Osteocyte (in vitro differentiated cells): Measurements from ENCODE around the gene JUP. TPM values are rescaled to one million over a fixed set of nuclear protein-coding genes. Genes with fewer than 3 reads are reported as not detected.

Experiments used
- DNase-seq: peaks from one replicate; pipeline ENCODE4 v3.0.0; 2021; ENCODE audit warnings: mixed read lengths; ENCODE audit not compliant: unreplicated experiment; ENCODE audit errors: extremely low spot score
- H3K27ac Mint-ChIP-seq: one replicate; pipeline ENCODE4 v1.8.0; 2021; ENCODE audit warnings: mild to moderate bottlenecking, mixed read lengths; ENCODE audit not compliant: unreplicated experiment
- H3K27me3 Mint-ChIP-seq: one replicate; pipeline ENCODE4 v1.8.0; 2021; ENCODE audit warnings: mixed read lengths; ENCODE audit not compliant: unreplicated experiment
- H3K36me3 Mint-ChIP-seq: one replicate; pipeline ENCODE4 v1.8.0; 2021; ENCODE audit warnings: mixed read lengths; ENCODE audit not compliant: unreplicated experiment
- H3K4me1 Mint-ChIP-seq: one replicate; pipeline ENCODE4 v1.8.0; 2021; ENCODE audit warnings: mixed read lengths; ENCODE audit not compliant: unreplicated experiment
- H3K4me3 Mint-ChIP-seq: one replicate; pipeline ENCODE4 v1.8.0; 2021; ENCODE audit warnings: mild to moderate bottlenecking, moderate library complexity, mixed read lengths; ENCODE audit not compliant: unreplicated experiment
- H3K9me3 Mint-ChIP-seq: one replicate; pipeline ENCODE4 v1.8.0; 2021; ENCODE audit warnings: mixed read lengths; ENCODE audit not compliant: unreplicated experiment
- total RNA-seq: library from RNA; stranded (reverse); gene quantifications from 2 replicates; pipeline ENCODE4 v1.2.1, GENCODE V29; 2021
- TF ChIP-seq, protein P1 (sequence below): fragments of 200-600 bp; sonication (generic); IDR thresholded peaks from 2 replicates; pipeline ENCODE4 v1.5.0; 2021; ENCODE audit warnings: antibody characterized with exemption, mild to moderate bottlenecking, moderate library complexity

Gene JUP
- total RNA-seq, 1 donor from 2014 or later, result 92.6 TPM

DNA sequence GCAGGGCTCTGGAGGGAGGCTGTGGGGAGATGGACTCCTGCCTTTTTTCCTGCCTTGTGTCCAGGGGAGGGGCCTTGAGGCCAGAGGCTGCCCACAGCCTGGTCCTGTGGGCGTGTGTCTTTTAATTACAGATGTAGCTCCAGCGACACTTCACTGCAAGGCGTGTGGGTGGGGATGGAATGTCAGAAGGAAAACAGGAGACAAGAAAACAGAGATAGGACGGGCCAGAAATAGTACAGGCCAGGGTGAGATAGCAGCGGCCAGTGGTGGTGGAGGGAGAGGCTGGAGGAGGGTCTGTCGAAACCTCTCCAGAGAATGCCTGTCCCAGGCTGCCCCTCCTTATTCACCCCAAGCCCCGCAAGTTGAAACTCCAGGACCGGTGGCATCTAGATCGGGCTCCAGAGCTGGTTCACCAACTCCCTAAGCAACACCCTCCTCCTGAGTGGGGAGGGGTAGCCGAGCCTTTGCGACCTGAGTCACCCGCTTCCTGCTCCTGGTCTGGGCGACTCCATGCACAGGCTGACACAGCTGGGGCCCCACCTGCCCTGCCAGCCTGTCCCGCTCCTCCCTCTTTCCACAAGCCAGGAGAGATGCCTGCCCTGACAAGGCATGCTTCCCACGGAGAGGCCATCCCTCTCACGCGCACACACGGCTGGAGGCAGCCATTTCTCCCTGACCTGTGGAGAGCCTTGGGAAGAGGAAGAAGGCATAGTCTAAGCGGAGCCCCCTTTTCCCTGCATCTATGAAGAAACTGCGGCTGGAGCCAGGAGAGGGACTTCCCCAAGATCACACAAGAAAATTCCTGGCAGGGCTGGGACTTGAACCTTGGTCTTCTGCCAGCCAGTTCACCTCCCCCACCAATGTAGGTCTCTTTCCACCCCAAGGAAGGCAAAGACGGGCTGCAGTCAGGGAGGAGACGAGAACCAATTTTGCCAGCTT is 6.6 kb upstream of the JUP start:
- Mint-ChIP-seq H3K9me3 (no peaks in the 10 kb centered on the region), H3K27ac (peak overlapping the region; percentile 21), H3K4me1 (peaks cover 24% of the 10 kb centered on the region), H3K4me3 (no peak overlapping the region), H3K27me3 (peaks cover 4% of the 10 kb centered on the region), H3K36me3 (no peaks in the 10 kb centered on the region)
- no peak for DNase-seq
- TF ChIP-seq, protein P1, sequence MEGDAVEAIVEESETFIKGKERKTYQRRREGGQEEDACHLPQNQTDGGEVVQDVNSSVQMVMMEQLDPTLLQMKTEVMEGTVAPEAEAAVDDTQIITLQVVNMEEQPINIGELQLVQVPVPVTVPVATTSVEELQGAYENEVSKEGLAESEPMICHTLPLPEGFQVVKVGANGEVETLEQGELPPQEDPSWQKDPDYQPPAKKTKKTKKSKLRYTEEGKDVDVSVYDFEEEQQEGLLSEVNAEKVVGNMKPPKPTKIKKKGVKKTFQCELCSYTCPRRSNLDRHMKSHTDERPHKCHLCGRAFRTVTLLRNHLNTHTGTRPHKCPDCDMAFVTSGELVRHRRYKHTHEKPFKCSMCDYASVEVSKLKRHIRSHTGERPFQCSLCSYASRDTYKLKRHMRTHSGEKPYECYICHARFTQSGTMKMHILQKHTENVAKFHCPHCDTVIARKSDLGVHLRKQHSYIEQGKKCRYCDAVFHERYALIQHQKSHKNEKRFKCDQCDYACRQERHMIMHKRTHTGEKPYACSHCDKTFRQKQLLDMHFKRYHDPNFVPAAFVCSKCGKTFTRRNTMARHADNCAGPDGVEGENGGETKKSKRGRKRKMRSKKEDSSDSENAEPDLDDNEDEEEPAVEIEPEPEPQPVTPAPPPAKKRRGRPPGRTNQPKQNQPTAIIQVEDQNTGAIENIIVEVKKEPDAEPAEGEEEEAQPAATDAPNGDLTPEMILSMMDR, result no peak

DNA sequence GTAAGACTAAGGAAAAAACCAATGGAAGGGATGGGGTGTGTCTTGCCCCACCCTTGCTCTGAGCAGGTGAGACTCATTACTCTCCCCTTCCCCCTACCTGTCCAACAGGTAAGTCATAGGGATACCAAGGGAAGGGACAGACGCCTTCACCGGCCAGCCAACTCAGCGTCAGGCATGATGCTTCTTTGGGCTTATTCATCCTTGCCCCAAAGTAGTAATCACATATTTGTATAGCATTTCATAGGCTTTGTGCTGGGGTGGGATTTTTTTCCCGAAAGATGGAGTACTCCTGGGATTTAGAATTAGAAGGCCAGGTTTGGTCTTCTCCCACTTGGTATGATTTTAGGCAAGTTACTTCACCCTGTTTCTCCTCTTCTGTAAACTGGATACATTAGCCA is 509 bp upstream of the JUP start:
- H3K9me3 Mint-ChIP-seq, result no peaks in the 10 kb centered on the region
- no peak overlapping the region for H3K27ac Mint-ChIP-seq
- H3K36me3 Mint-ChIP-seq, result no peaks in the 10 kb centered on the region
- H3K4me1 Mint-ChIP-seq, result peaks cover 30% of the 10 kb centered on the region
- DNase-seq, result no peak
- peak overlapping the region; percentile 50 for H3K4me3 Mint-ChIP-seq
- H3K27me3 Mint-ChIP-seq, result peaks cover 4% of the 10 kb centered on the region
- TF ChIP-seq, protein P1, result no peak

DNA sequence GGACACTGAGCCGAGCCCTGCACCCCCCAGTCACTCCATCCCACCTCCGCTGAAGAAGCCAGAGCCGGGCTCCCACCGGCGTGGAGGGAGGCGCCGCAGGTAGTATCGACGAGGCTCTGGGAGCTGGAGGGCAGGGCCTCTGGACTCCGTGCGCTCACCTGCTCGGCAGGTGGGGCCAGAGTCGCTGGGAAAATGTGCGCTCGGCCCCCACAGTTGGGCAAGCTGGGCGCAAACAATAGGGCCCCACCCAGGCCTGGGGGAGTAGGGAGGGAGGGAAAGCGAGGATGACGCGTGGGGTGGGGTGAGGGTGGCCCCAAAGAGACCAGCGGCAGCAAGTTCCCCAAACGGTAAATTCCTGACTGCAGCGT is 668 bp downstream of the JUP start:
- Mint-ChIP-seq H3K9me3 (no peaks in the 10 kb centered on the region), H3K36me3 (no peaks in the 10 kb centered on the region), H3K27me3 (peaks cover 4% of the 10 kb centered on the region), H3K27ac (no peak overlapping the region), H3K4me1 (peaks cover 34% of the 10 kb centered on the region), H3K4me3 (peak overlapping the region; percentile 76)
- TF ChIP-seq, protein P1, result no peak
- DNase-seq, result no peak

DNA sequence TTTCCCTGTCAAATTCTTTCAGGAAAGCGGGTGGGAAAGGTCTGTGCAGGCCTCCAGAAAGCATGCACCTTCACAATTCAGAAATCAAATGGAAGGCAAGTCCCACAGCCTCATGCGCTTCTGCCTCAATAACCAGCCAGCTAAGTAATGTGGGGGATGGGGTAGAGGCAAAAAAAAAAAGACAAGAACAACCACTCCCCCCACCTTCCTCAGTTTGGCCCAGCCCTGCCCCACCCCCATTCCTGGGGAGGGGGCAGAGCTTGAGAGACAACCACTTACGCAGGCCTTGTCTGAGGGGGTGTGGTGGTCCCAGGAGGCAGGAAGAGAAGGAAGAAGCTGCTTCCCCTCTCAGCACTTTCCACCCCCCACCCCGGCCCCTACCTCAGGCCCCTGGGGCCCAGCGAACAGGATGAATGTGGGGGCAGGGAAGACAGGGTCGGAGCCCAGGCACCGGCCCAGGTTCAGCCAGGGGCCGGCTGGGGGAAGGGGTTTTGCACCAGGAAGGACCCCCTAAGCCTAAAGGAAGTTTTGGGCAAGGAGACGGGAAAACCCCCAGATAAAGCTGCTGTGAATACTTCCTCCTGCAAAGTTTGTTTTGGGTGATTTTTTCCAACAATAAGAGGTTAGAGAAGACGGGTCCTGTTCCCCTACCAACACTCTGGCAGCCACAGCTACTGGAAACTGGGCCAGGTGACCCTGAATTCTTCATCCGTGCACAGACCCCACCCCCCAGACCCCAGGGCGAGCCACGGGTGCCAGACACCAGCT is 1.2 kb downstream of the JUP start:
- no peak for DNase-seq
- Mint-ChIP-seq H3K36me3 (no peaks in the 10 kb centered on the region), H3K4me3 (peak overlapping the region; percentile 76), H3K4me1 (peaks cover 36% of the 10 kb centered on the region), H3K27me3 (peaks cover 4% of the 10 kb centered on the region), H3K9me3 (no peaks in the 10 kb centered on the region), H3K27ac (no peak overlapping the region)
- TF ChIP-seq, protein P1, result no peak

DNA sequence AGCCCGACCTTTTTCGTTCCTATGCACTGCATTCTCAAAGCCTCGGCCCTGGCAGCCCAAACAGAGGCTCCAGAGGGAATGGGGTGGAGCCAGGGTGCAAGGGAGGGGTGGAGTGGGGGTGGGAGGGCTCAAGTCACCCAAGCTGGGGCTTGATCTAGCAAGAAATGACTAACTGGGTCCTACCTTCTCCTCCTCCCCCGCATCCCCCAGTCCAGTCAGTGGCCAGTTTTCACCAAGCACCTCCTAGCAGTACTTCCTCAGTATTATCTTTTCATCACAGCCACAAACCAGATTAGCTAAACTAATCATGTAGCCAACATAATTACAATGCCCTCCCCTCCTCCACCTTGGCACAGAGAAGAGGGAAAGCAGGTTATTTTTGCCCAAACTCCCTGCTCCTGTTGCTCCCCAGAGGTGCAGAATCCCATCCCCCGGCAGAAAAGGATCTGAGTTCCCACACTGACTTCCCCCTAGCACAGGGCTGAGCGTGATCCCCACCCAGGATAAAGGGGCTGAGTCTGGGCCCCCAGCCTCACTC is 2.2 kb downstream of the JUP start:
- peaks cover 4% of the 10 kb centered on the region for H3K27me3 Mint-ChIP-seq
- no peaks in the 10 kb centered on the region for H3K9me3 Mint-ChIP-seq
- H3K36me3 Mint-ChIP-seq, result no peaks in the 10 kb centered on the region
- no peak overlapping the region for H3K27ac Mint-ChIP-seq
- DNase-seq, result no peak
- peak overlapping the region; percentile 76 for H3K4me3 Mint-ChIP-seq
- TF ChIP-seq, protein P1, result no peak
- H3K4me1 Mint-ChIP-seq, result peaks cover 36% of the 10 kb centered on the region
